Caco-2 (cell line): ENCODE results near the gene SCFD2. TPM values are rescaled to one million over a fixed set of nuclear protein-coding genes. Genes with fewer than 3 reads are reported as not detected.

ENCODE experiments used
- BruUV-seq: library from RNA; stranded (reverse); fragments of 400-500 nt; replicated peaks from 2 replicates; lab custom pipeline; 2021; lab: Mats Ljungman, UMichigan
- CTCF ChIA-PET: fragments of 300-600 bp; sonication (Branson Sonifier 250); formaldehyde crosslinking; loops from one replicate; lab custom pipeline; 2022; ENCODE audit warnings: antibody characterized with exemption; lab: Charles Lee
- POLR2A ChIA-PET: fragments of 300-600 bp; sonication (Branson Sonifier 250); formaldehyde crosslinking; loops from one replicate; lab custom pipeline; 2022; ENCODE audit warnings: antibody characterized with exemption; lab: Charles Lee
- DNase-seq, 2 experiments: peaks; one replicate each; pipeline versions ENCODE4 v3.0.0 to v3.0.0-alpha.2; 2020 to 2022
- H3K27me3 ChIP-seq: replicated peaks from 2 replicates; pipeline ENCODE4 v1.6.0; 2011; ENCODE audit warnings: low read length; ENCODE audit not compliant: control insufficient read depth, insufficient read depth
- H3K36me3 ChIP-seq: 2 replicates; pipeline ENCODE4 v1.5.1; 2011; ENCODE audit warnings: low read length; ENCODE audit not compliant: control insufficient read depth, insufficient read depth
- H3K4me1 ChIP-seq: fragments of 250-450 bp; sonication (Bioruptor Pico); 2 replicates; pipeline ENCODE4 v1.5.1; 2020; ENCODE audit warnings: mild to moderate bottlenecking
- H3K4me3 ChIP-seq: 2 replicates; pipeline ENCODE4 v1.5.1; 2011; ENCODE audit warnings: low read depth, mild to moderate bottlenecking, control low read depth, low read length
- H3K9me3 ChIP-seq: fragments of 250-450 bp; sonication (Bioruptor Pico); 2 replicates; pipeline ENCODE4 v1.5.1; 2020; ENCODE audit warnings: mild to moderate bottlenecking, moderate library complexity
- H3K27ac Mint-ChIP-seq: one replicate; pipeline ENCODE4 v1.8.0; 2022; ENCODE audit warnings: mixed read lengths; ENCODE audit not compliant: unreplicated experiment
- H3K27me3 Mint-ChIP-seq: one replicate; pipeline ENCODE4 v1.8.0; 2022; ENCODE audit warnings: mixed read lengths; ENCODE audit not compliant: insufficient read depth, unreplicated experiment
- H3K36me3 Mint-ChIP-seq: one replicate; pipeline ENCODE4 v1.8.0; 2022; ENCODE audit warnings: mild to moderate bottlenecking, mixed read lengths; ENCODE audit not compliant: insufficient read depth, unreplicated experiment
- H3K4me1 Mint-ChIP-seq: one replicate; pipeline ENCODE4 v1.8.0; 2022; ENCODE audit warnings: low read depth, mixed read lengths; ENCODE audit not compliant: unreplicated experiment
- H3K4me3 Mint-ChIP-seq: one replicate; pipeline ENCODE4 v1.8.0; 2022; ENCODE audit warnings: mild to moderate bottlenecking, moderate library complexity, mixed read lengths; ENCODE audit not compliant: unreplicated experiment
- H3K9me3 Mint-ChIP-seq: one replicate; pipeline ENCODE4 v1.8.0; 2022; ENCODE audit warnings: mixed read lengths; ENCODE audit not compliant: unreplicated experiment
- intact Hi-C: fragments of 100-400 bp; cut with micrococcal nuclease; formaldehyde crosslinking; loops from one replicate; pipeline ENCODE4 v1.10.0; 2022; ENCODE audit not compliant: unreplicated experiment
- total RNA-seq: library from RNA; stranded (reverse); gene quantifications from 2 replicates; pipeline ENCODE4 v1.2.3, GENCODE V29; 2022
- TF ChIP-seq, protein P1 (sequence below), 2 experiments: fragments of 200-600 bp in 1 of 2; IDR thresholded peaks; 1 replicate in 1 of 2; 2 replicates in 1 of 2; pipeline versions ENCODE4 v1.5.1 to v1.8.0; 2011 to 2022; ENCODE audit warnings: antibody characterized with exemption in 1 of 2, control low read depth in 1 of 2, inconsistent platforms in 1 of 2, low read depth in 1 of 2, low read length in 1 of 2, mild to moderate bottlenecking in 1 of 2, moderate library complexity in 1 of 2; ENCODE audit not compliant: insufficient read depth in 1 of 2, severe bottlenecking in 1 of 2, unreplicated experiment in 1 of 2

SCFD2 gene
- total RNA-seq, 1 experiment from 2014 or later, result 12.2 TPM

DNA sequence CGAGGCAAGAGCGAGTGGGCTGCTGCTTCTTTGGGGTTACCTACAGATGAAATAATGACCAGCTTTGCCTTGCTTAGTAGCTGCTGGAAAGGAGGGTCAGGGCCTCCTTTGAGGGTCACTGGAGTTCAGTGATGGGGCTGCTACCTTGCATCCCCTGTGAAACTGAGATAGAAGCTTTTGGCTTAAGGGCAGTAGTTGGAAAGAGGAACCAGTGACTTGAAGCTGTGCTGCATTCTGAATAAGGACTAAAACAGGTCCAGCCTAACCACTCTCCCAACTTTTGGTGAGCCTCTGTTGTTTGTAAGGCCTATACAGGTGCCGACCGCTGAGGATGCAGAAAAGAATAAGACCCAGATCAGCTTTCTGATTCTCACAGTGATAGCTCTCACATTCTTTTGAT, 462.6 kb downstream of the SCFD2 start:
- no peaks in the 10 kb centered on the region for H3K36me3 ChIP-seq
- no peak overlapping the region for H3K4me3 ChIP-seq
- BruUV-seq, result no TSS peak
- POLR2A ChIA-PET, result no interaction called here
- H3K9me3 Mint-ChIP-seq, result peaks cover 18% of the 10 kb centered on the region
- DNase-seq, result no peak
- CTCF ChIA-PET, result no interaction called here
- intact Hi-C loops, result no loop called here
- no peaks in the 10 kb centered on the region for H3K4me1 Mint-ChIP-seq
- no peak overlapping the region for H3K4me3 Mint-ChIP-seq
- no peaks in the 10 kb centered on the region for H3K36me3 Mint-ChIP-seq
- no peak overlapping the region for H3K27ac Mint-ChIP-seq
- H3K9me3 ChIP-seq, result no peaks in the 10 kb centered on the region
- H3K27me3 Mint-ChIP-seq, result no peaks in the 10 kb centered on the region
- no peaks in the 10 kb centered on the region for H3K27me3 ChIP-seq
- TF ChIP-seq, protein P1, sequence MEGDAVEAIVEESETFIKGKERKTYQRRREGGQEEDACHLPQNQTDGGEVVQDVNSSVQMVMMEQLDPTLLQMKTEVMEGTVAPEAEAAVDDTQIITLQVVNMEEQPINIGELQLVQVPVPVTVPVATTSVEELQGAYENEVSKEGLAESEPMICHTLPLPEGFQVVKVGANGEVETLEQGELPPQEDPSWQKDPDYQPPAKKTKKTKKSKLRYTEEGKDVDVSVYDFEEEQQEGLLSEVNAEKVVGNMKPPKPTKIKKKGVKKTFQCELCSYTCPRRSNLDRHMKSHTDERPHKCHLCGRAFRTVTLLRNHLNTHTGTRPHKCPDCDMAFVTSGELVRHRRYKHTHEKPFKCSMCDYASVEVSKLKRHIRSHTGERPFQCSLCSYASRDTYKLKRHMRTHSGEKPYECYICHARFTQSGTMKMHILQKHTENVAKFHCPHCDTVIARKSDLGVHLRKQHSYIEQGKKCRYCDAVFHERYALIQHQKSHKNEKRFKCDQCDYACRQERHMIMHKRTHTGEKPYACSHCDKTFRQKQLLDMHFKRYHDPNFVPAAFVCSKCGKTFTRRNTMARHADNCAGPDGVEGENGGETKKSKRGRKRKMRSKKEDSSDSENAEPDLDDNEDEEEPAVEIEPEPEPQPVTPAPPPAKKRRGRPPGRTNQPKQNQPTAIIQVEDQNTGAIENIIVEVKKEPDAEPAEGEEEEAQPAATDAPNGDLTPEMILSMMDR (IDR thresholded peaks at IDR 0.05; ENCODE audit: insufficient read depth in 1 of 2, low read depth in 1 of 2, low read length in 1 of 2, severe bottlenecking in 1 of 2, unreplicated experiment in 1 of 2), result no peak
- H3K4me1 ChIP-seq, result peaks cover 16% of the 10 kb centered on the region

DNA sequence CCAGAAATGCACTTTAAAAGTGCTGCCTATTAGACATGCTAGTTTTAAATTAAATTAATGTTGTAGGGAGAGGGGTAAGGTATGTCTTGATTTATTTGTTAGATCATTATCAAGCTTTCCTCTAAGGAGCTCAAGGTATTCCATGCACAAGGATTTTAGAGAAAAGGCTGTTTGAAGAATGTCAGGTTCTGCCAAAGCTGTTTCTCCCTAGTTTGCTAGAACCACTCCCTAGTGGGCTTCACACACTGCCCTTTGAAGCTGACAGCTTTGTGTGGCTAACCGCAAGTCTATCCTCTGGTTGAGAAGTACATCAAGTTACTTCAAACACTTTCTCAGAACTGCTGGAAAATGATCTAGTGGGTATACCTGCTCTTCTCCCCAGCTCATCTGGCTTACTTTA, 471.4 kb downstream of the SCFD2 start:
- Histone ChIP-seq H3K9me3 (no peaks in the 10 kb centered on the region), H3K36me3 (no peaks in the 10 kb centered on the region), H3K4me3 (no peak overlapping the region), H3K27me3 (no peaks in the 10 kb centered on the region), H3K4me1 (no peaks in the 10 kb centered on the region)
- Mint-ChIP-seq H3K4me3 (no peak overlapping the region), H3K36me3 (no peaks in the 10 kb centered on the region), H3K4me1 (no peaks in the 10 kb centered on the region), H3K27me3 (no peaks in the 10 kb centered on the region), H3K27ac (no peak overlapping the region), H3K9me3 (peaks cover 20% of the 10 kb centered on the region)
- TF ChIP-seq, protein P1 (IDR thresholded peaks at IDR 0.05; ENCODE audit: insufficient read depth in 1 of 2, low read depth in 1 of 2, low read length in 1 of 2, severe bottlenecking in 1 of 2, unreplicated experiment in 1 of 2), result no peak
- CTCF ChIA-PET, result no interaction called here
- POLR2A ChIA-PET, result no interaction called here
- no TSS peak for BruUV-seq
- DNase-seq, result no peak
- intact Hi-C loops, result no loop called here

DNA sequence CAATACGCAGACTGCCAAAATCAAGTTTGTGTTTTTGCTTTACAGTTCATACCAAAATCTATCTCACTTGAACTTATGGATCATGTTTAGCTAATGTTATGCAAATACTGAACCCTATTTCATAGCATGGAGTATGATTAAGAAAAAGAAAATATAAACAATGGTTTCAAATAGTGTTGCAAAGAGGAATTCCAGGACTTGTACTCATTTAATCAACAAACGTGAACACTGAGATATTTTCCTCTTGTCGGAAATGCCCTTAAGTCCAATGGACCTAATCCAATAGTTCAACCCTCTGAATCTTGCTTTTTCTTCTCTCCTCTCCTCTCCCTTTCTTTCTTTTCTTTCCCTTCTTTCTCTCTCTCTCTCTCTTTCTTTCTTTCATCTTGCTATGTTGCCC, 473.0 kb downstream of the SCFD2 start:
- no peaks in the 10 kb centered on the region for H3K27me3 Mint-ChIP-seq
- ChIA-PET POLR2A (no interaction called here), CTCF (no interaction called here)
- Histone ChIP-seq H3K27me3 (no peaks in the 10 kb centered on the region), H3K9me3 (no peaks in the 10 kb centered on the region), H3K36me3 (no peaks in the 10 kb centered on the region), H3K4me3 (no peak overlapping the region), H3K4me1 (no peaks in the 10 kb centered on the region)
- no peaks in the 10 kb centered on the region for H3K4me1 Mint-ChIP-seq
- no TSS peak for BruUV-seq
- H3K4me3 Mint-ChIP-seq, result no peak overlapping the region
- H3K9me3 Mint-ChIP-seq, result peaks cover 15% of the 10 kb centered on the region
- no peaks in the 10 kb centered on the region for H3K36me3 Mint-ChIP-seq
- no peak overlapping the region for H3K27ac Mint-ChIP-seq
- TF ChIP-seq, protein P1 (IDR thresholded peaks at IDR 0.05; ENCODE audit: insufficient read depth in 1 of 2, low read depth in 1 of 2, low read length in 1 of 2, severe bottlenecking in 1 of 2, unreplicated experiment in 1 of 2), result no peak
- no peak for DNase-seq
- intact Hi-C loops, result no loop called here
